Choroid plexus epithelial cell (primary cell): Measurements from ENCODE around the gene PCSK7.
A peak's percentile ranks its signal among the peaks of the same experiment; 100 is the strongest.
"Not testable (repeated sequence)": the region's sequence is repeated elsewhere in the genome, so short reads cannot be mapped to it uniquely, and the experiment has no call there.

Source experiments
- DNase-seq: peaks from one replicate; pipeline ENCODE4 v3.0.0-alpha.2; 2010; ENCODE audit warnings: low read depth
- H3K4me3 ChIP-seq: 2 replicates; pipeline ENCODE4 v1.5.1; 2011; ENCODE audit warnings: low read depth, mild to moderate bottlenecking, control low read depth, low read length, moderate library complexity
- CTCF ChIP-seq: conservative IDR thresholded peaks from 2 replicates; pipeline ENCODE4 v1.5.1; 2011; ENCODE audit warnings: low read depth, mild to moderate bottlenecking, control low read depth, inconsistent platforms, low read length, moderate library complexity

PCSK7 gene

GRCh38 chr11:117214404-117215110 lies 17.3 kb downstream of the PCSK7 start:
- no peak overlapping the region for H3K4me3 ChIP-seq
- TF ChIP-seq CTCF = no peak
- DNase-seq = no peak

GRCh38 chr11:117212697-117213355 lies 19.0 kb downstream of the PCSK7 start:
- no peak for DNase-seq
- TF ChIP-seq CTCF = no peak
- H3K4me3 ChIP-seq = no peak overlapping the region

- H3K4me3 ChIP-seq = no peak overlapping the region
- TF ChIP-seq CTCF = no peak
These were observed 21.3 kb downstream of the PCSK7 start for GRCh38 chr11:117210620-117211019.

GRCh38 chr11:117209351-117210125 lies 22.3 kb downstream of the PCSK7 start:
- not testable (repeated sequence) for H3K4me3 ChIP-seq, DNase-seq

More at GRCh38 chr11:117210620-117211019, 21.3 kb downstream of the PCSK7 start:
- no peak for DNase-seq

GRCh38 chr11:117208710-117209109 lies 23.2 kb downstream of the PCSK7 start:
- peak; percentile 22 for TF ChIP-seq CTCF
- not testable (repeated sequence) for H3K4me3 ChIP-seq, DNase-seq

GRCh38 chr11:117207481-117207880 lies 24.4 kb downstream of the PCSK7 start:
- not testable (repeated sequence) for DNase-seq, H3K4me3 ChIP-seq

- TF ChIP-seq CTCF = peak; percentile 22
- H3K4me3 ChIP-seq, DNase-seq: not testable (repeated sequence)
These were observed 25.0 kb downstream of the PCSK7 start for GRCh38 chr11:117206859-117207258.

- DNase-seq, H3K4me3 ChIP-seq: not testable (repeated sequence)
These were observed 25.8 kb downstream of the PCSK7 start for GRCh38 chr11:117206111-117206510.
